Gastroesophageal sphincter (tissue), 4 donors: Measurements from ENCODE around the gene IL4. TPM values are rescaled to one million over a fixed set of nuclear protein-coding genes. Genes with fewer than 3 reads are reported as not detected.

Experiments
- ATAC-seq: fragments of 150-250 bp; one replicate; pipeline ENCODE4 v1.9.1; 2016; ENCODE audit warnings: mild to moderate bottlenecking, moderate library complexity
- H3K27ac ChIP-seq, 4 donors: fragments of 200-600 bp; sonication (generic) in 3 of 4; 1 replicate in 3 of 4; 2 replicates in 1 of 4; pipeline ENCODE4 v1.5.1; 2016 to 2019
- H3K27me3 ChIP-seq: fragments of 200-600 bp; sonication (generic); one replicate; pipeline ENCODE4 v1.5.1; 2019
- H3K36me3 ChIP-seq, 2 donors: fragments of 200-600 bp; sonication (generic); one replicate each; pipeline ENCODE4 v1.5.1; 2019; ENCODE audit warnings: control low read depth in 1 of 2
- H3K4me1 ChIP-seq, 3 donors: fragments of 200-600 bp; sonication (generic); 1 replicate in 2 of 3; 2 replicates in 1 of 3; pipeline ENCODE4 v1.5.1; 2016 to 2019; ENCODE audit warnings: control low read depth in 2 of 3
- H3K4me3 ChIP-seq, 2 donors: fragments of 200-600 bp; sonication (generic); one replicate each; pipeline ENCODE4 v1.5.1; 2019; ENCODE audit warnings: mild to moderate bottlenecking in 1 of 2, moderate library complexity in 1 of 2
- H3K9me3 ChIP-seq, 3 donors: fragments of 200-600 bp; sonication (generic); one replicate each; pipeline ENCODE4 v1.5.1; 2017 to 2019; ENCODE audit warnings: control low read depth in 2 of 3
- CTCF ChIP-seq, 4 experiments: fragments of 200-600 bp in 2 of 4; fragments of 450-650 bp in 2 of 4; sonication (generic) in 1 of 4; IDR thresholded peaks; one replicate each; pipeline ENCODE4 v1.5.1; 2017 to 2019; ENCODE audit warnings: antibody characterized with exemption in 4 of 4, mild to moderate bottlenecking in 2 of 4, moderate library complexity in 2 of 4
- EP300 ChIP-seq: sonication (generic); formaldehyde crosslinking; IDR thresholded peaks from one replicate; pipeline ENCODE4 v1.6.1; 2017; ENCODE audit warnings: antibody characterized with exemption, mild to moderate bottlenecking
- POLR2A ChIP-seq, 2 donors: fragments of 450-650 bp; IDR thresholded peaks; one replicate each; pipeline ENCODE4 v1.6.1; 2017; ENCODE audit warnings: antibody characterized with exemption in 2 of 2, mild to moderate bottlenecking in 2 of 2, moderate library complexity in 1 of 2
- POLR2AphosphoS5 ChIP-seq: sonication (generic); formaldehyde crosslinking; IDR thresholded peaks from one replicate; pipeline ENCODE4 v1.6.1; 2017; ENCODE audit warnings: antibody characterized with exemption
- WGBS, 2 donors: methylation state at CpG; one replicate each; pipeline ENCODE4 v1.1.5; 2018; ENCODE audit warnings: low coverage in 1 of 2; 5-methylcytosine and 5-hydroxymethylcytosine counted together
- total RNA-seq, 4 donors: library from RNA; depleted of rRNA; stranded (reverse); fragments of >200 nt; gene quantifications; one replicate each; pipeline ENCODE4 v1.1.0, GENCODE V29; 2016

IL4 gene
- total RNA-seq, 4 donors from 2014 or later = not detected

- Histone ChIP-seq H3K27ac (no peak overlapping the region), H3K9me3 (no peaks in the 10 kb centered on the region), H3K27me3 (no peaks in the 10 kb centered on the region), H3K4me3 (no peak overlapping the region), H3K4me1 (peaks cover 0 to 20% (median 0%) of the 10 kb centered on the region in 3 donors), H3K36me3 (no peaks in the 10 kb centered on the region)
- no peak for TF ChIP-seq POLR2AphosphoS5
- no peak for TF ChIP-seq POLR2A (IDR thresholded peaks at IDR 0.05)
- no peak for TF ChIP-seq EP300
- no peak for TF ChIP-seq CTCF (IDR thresholded peaks at IDR 0.05)
- ATAC-seq = no peak
- WGBS, 2 donors = 90 to 96% methylated on average over 2 to 6 of the region's 7 CpGs
Measured at GRCh38 chr5:132679166-132679565, 5.4 kb downstream of the IL4 start.

DNA sequence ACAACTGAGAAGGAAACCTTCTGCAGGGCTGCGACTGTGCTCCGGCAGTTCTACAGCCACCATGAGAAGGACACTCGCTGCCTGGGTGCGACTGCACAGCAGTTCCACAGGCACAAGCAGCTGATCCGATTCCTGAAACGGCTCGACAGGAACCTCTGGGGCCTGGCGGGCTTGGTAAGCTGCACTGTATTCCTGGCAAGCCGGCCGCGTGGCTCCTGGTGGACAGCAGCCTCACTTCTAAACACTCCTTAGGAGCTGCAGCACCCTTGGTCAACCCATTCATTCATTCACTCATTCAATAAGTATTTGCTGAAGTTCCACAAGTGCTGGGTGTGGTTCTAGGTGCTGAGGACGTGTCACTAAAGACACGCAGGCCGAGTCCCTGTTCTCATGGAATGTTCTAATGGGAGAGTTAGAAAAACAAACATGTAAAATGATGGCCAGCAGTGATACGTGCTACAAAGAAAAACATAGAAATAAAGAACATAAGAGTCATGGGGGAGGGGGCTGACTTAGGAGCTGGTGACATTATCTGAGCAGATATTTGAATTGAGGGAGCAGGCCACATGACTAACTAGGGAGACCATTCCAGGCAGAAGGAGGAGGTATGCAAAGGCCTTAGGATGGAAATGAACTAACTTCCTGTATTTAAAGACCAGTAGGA, 6.1 kb downstream of the IL4 start:
- Histone ChIP-seq H3K4me1 (peaks cover 0 to 14% (median 0%) of the 10 kb centered on the region in 3 donors), H3K27ac (no peak overlapping the region), H3K4me3 (no peak overlapping the region), H3K36me3 (no peaks in the 10 kb centered on the region), H3K9me3 (no peaks in the 10 kb centered on the region), H3K27me3 (no peaks in the 10 kb centered on the region)
- 80 to 92% methylated on average over 4 to 12 of the region's 15 CpGs for WGBS, 2 donors
- ATAC-seq = no peak
- TF ChIP-seq CTCF (IDR thresholded peaks at IDR 0.05) (no peak), POLR2A (IDR thresholded peaks at IDR 0.05) (no peak), EP300 (no peak), POLR2AphosphoS5 (no peak)

GRCh38 chr5:132680780-132681475, 7.1 kb downstream of the IL4 start:
- no peaks in the 10 kb centered on the region for H3K27me3 ChIP-seq
- no peak overlapping the region for H3K4me3 ChIP-seq
- TF ChIP-seq CTCF (IDR thresholded peaks at IDR 0.05) = no peak
- TF ChIP-seq EP300 = no peak
- TF ChIP-seq POLR2A (IDR thresholded peaks at IDR 0.05) = no peak
- no peak for TF ChIP-seq POLR2AphosphoS5
- ATAC-seq = no peak
- H3K4me1 ChIP-seq = peaks cover 0 to 12% (median 0%) of the 10 kb centered on the region in 3 donors
- H3K9me3 ChIP-seq = no peaks in the 10 kb centered on the region
- 90 to 93% methylated on average over 7 to 8 of the region's 8 CpGs for WGBS, 2 donors
- H3K36me3 ChIP-seq = no peaks in the 10 kb centered on the region
- no peak overlapping the region for H3K27ac ChIP-seq

- peaks cover 0 to 11% (median 0%) of the 10 kb centered on the region in 3 donors for H3K4me1 ChIP-seq
- no peaks in the 10 kb centered on the region for H3K36me3 ChIP-seq
- WGBS, 2 donors = 92 to 100% methylated on average over 1 to 2 of the region's 2 CpGs
- H3K4me3 ChIP-seq = no peak overlapping the region
- H3K27me3 ChIP-seq = no peaks in the 10 kb centered on the region
- H3K9me3 ChIP-seq = no peaks in the 10 kb centered on the region
- TF ChIP-seq EP300 (no peak), POLR2AphosphoS5 (no peak), POLR2A (IDR thresholded peaks at IDR 0.05) (no peak), CTCF (IDR thresholded peaks at IDR 0.05) (no peak)
- no peak for ATAC-seq
- H3K27ac ChIP-seq = no peak overlapping the region
Measured at GRCh38 chr5:132681476-132681831, 7.7 kb downstream of the IL4 start.

- Histone ChIP-seq H3K4me1 (peaks cover 0 to 6% (median 0%) of the 10 kb centered on the region in 3 donors), H3K9me3 (no peaks in the 10 kb centered on the region), H3K4me3 (no peak overlapping the region), H3K27ac (no peak overlapping the region), H3K27me3 (no peaks in the 10 kb centered on the region), H3K36me3 (no peaks in the 10 kb centered on the region)
- no CpG with 5 or more reads among the region's 4 CpGs for WGBS, 2 donors
- TF ChIP-seq POLR2A (IDR thresholded peaks at IDR 0.05) (no peak), POLR2AphosphoS5 (no peak), CTCF (IDR thresholded peaks at IDR 0.05) (no peak), EP300 (no peak)
- ATAC-seq = no peak
Measured at GRCh38 chr5:132681983-132682382, 8.2 kb downstream of the IL4 start.
